Measurements from ENCODE around the gene ACADSB.
A peak's percentile ranks its signal among the peaks of the same experiment; 100 is the strongest.

The ACADSB gene

GRCh38 chr10:123042708-123043408, 34.1 kb downstream of the ACADSB start:
- no peak for DNase-seq (ENCODE audit: low spot score)

- peak; percentile 75 for DNase-seq (ENCODE audit: low spot score)
Measured at GRCh38 chr10:123043409-123043925, 34.7 kb downstream of the ACADSB start.

GRCh38 chr10:123044391-123044790, 35.6 kb downstream of the ACADSB start:
- no peak for DNase-seq (ENCODE audit: low spot score)

- no peak for DNase-seq (ENCODE audit: low spot score)
Measured at GRCh38 chr10:123045961-123046731, 37.3 kb downstream of the ACADSB start.

- DNase-seq (ENCODE audit: low spot score): no peak
Measured at GRCh38 chr10:123057968-123058367, 49.2 kb downstream of the ACADSB start.

GRCh38 chr10:123061865-123062264, 53.1 kb downstream of the ACADSB start:
- DNase-seq (ENCODE audit: low spot score): no peak

- DNase-seq (ENCODE audit: low spot score): no peak
Measured at GRCh38 chr10:123062726-123063125, 53.9 kb downstream of the ACADSB start.

GRCh38 chr10:123068087-123068853, 59.5 kb downstream of the ACADSB start:
- DNase-seq (ENCODE audit: low spot score): no peak

GRCh38 chr10:123069246-123069986, 60.6 kb downstream of the ACADSB start:
- no peak for DNase-seq (ENCODE audit: low spot score)

- DNase-seq (ENCODE audit: low spot score): no peak
Measured at GRCh38 chr10:123073187-123073586, 64.4 kb downstream of the ACADSB start.

- no peak for DNase-seq (ENCODE audit: low spot score)
Measured at GRCh38 chr10:123074215-123074614, 65.4 kb downstream of the ACADSB start.

- DNase-seq (ENCODE audit: low spot score): no peak
Measured at GRCh38 chr10:123081896-123082295, 73.1 kb downstream of the ACADSB start.

- DNase-seq (ENCODE audit: low spot score): no peak
Measured at GRCh38 chr10:123083811-123084210, 75.0 kb downstream of the ACADSB start.

- no peak for DNase-seq (ENCODE audit: low spot score)
Measured at GRCh38 chr10:123086281-123086680, 77.5 kb downstream of the ACADSB start.

- DNase-seq (ENCODE audit: low spot score): no peak
Measured at GRCh38 chr10:123087348-123087747, 78.5 kb downstream of the ACADSB start.

GRCh38 chr10:123087786-123088185, 79.0 kb downstream of the ACADSB start:
- DNase-seq (ENCODE audit: low spot score): no peak

- no peak for DNase-seq (ENCODE audit: low spot score)
Measured at GRCh38 chr10:123092635-123093414, 84.0 kb downstream of the ACADSB start.

GRCh38 chr10:123093489-123093888, 84.7 kb downstream of the ACADSB start:
- no peak for DNase-seq (ENCODE audit: low spot score)

- DNase-seq (ENCODE audit: low spot score): no peak
Measured at GRCh38 chr10:123096452-123096851, 87.6 kb downstream of the ACADSB start.

GRCh38 chr10:123097039-123097438, 88.2 kb downstream of the ACADSB start:
- DNase-seq (ENCODE audit: low spot score): no peak

Data from GM03348 (cell line).